ENCODE measurements around the gene FATE1.

The FATE1 gene

GRCh38 chrX:151750511-151750910, 34.7 kb downstream of the FATE1 start:
- TF ChIP-seq HDGF (IDR thresholded peaks at IDR 0.05; ENCODE audit: borderline replicate concordance) (no peak), SP1 (IDR thresholded peaks at IDR 0.05) (no peak), SUZ12 (IDR thresholded peaks at IDR 0.05) (no peak), ELF4 (IDR thresholded peaks at IDR 0.05) (no peak), BHLHE40 (IDR thresholded peaks at IDR 0.05; ENCODE audit: borderline replicate concordance) (no peak), ARNT (IDR thresholded peaks at IDR 0.05) (no peak), FOXK2 (IDR thresholded peaks at IDR 0.05) (no peak), FOXA1 (IDR thresholded peaks at IDR 0.05) (no peak)
- DNase-seq (ENCODE audit: extremely low spot score) = no peak
- CTCF ChIA-PET = interaction anchor here (0.6 to 1.3 kb wide), 7 partner anchors 8 to 1996 kb away, joined by 3 to 8 read pairs (median 4); no protein-coding TSS in a partner anchor
- POLR2A ChIA-PET = no interaction called here

- CTCF ChIA-PET = interaction anchor here (0.6 to 1.3 kb wide), 9 partner anchors 9 to 1068 kb away, joined by 3 to 13 read pairs (median 4); no protein-coding TSS in a partner anchor
- no peak for DNase-seq (ENCODE audit: extremely low spot score)
- POLR2A ChIA-PET = no interaction called here
- TF ChIP-seq SP1 (IDR thresholded peaks at IDR 0.05) (no peak), BHLHE40 (IDR thresholded peaks at IDR 0.05; ENCODE audit: borderline replicate concordance) (no peak), PKNOX1 (IDR thresholded peaks at IDR 0.05) (no peak), ARNT (IDR thresholded peaks at IDR 0.05) (no peak), ZNF384 (IDR thresholded peaks at IDR 0.05) (no peak), SUZ12 (IDR thresholded peaks at IDR 0.05) (no peak), ELF4 (IDR thresholded peaks at IDR 0.05) (no peak), L3MBTL2 (conservative IDR thresholded peaks at IDR 0.05) (no peak), CTBP1 (IDR thresholded peaks at IDR 0.05; ENCODE audit: borderline replicate concordance) (no peak), HDGF (IDR thresholded peaks at IDR 0.05; ENCODE audit: borderline replicate concordance) (no peak), FOXA1 (IDR thresholded peaks at IDR 0.05) (no peak), NFRKB (IDR thresholded peaks at IDR 0.05) (no peak), TARDBP (IDR thresholded peaks at IDR 0.05) (no peak), LEF1 (IDR thresholded peaks at IDR 0.05; ENCODE audit: borderline replicate concordance) (no peak), FOXK2 (IDR thresholded peaks at IDR 0.05) (no peak)
Observed at GRCh38 chrX:151752847-151753246, 37.0 kb downstream of the FATE1 start.

- ChIA-PET POLR2A (no interaction called here), CTCF (interaction anchor here (0.6 to 1.3 kb wide), 11 partner anchors 9 to 1068 kb away, joined by 3 to 13 read pairs (median 3); no protein-coding TSS in a partner anchor)
- peak; percentile 74 for DNase-seq (ENCODE audit: extremely low spot score)
- TF ChIP-seq HDGF (IDR thresholded peaks at IDR 0.05; ENCODE audit: borderline replicate concordance) (no peak), FOXM1 (IDR thresholded peaks at IDR 0.05; ENCODE audit: borderline replicate concordance) (no peak), SP1 (IDR thresholded peaks at IDR 0.05) (no peak), ARNT (IDR thresholded peaks at IDR 0.05) (no peak), BHLHE40 (IDR thresholded peaks at IDR 0.05; ENCODE audit: borderline replicate concordance) (no peak), TARDBP (IDR thresholded peaks at IDR 0.05) (no peak), CTBP1 (IDR thresholded peaks at IDR 0.05; ENCODE audit: borderline replicate concordance) (no peak), L3MBTL2 (conservative IDR thresholded peaks at IDR 0.05) (no peak), PKNOX1 (IDR thresholded peaks at IDR 0.05) (no peak), FOXA1 (IDR thresholded peaks at IDR 0.05) (no peak), ZNF384 (IDR thresholded peaks at IDR 0.05) (no peak), NFRKB (IDR thresholded peaks at IDR 0.05) (no peak)
Observed at GRCh38 chrX:151753313-151754046, 37.6 kb downstream of the FATE1 start.

GRCh38 chrX:151754047-151754429, 38.2 kb downstream of the FATE1 start:
- TF ChIP-seq TARDBP (IDR thresholded peaks at IDR 0.05) (no peak), ELF4 (IDR thresholded peaks at IDR 0.05) (no peak), NFRKB (IDR thresholded peaks at IDR 0.05) (no peak), SUZ12 (IDR thresholded peaks at IDR 0.05) (no peak), SP1 (IDR thresholded peaks at IDR 0.05) (no peak), ZNF384 (IDR thresholded peaks at IDR 0.05) (no peak), FOXK2 (IDR thresholded peaks at IDR 0.05) (no peak), FOXA1 (IDR thresholded peaks at IDR 0.05) (no peak), PKNOX1 (IDR thresholded peaks at IDR 0.05) (no peak), L3MBTL2 (conservative IDR thresholded peaks at IDR 0.05) (no peak), BHLHE40 (IDR thresholded peaks at IDR 0.05; ENCODE audit: borderline replicate concordance) (no peak), ARNT (IDR thresholded peaks at IDR 0.05) (no peak)
- no peak for DNase-seq (ENCODE audit: extremely low spot score)
- ChIA-PET CTCF (interaction anchor here (0.6 to 1.3 kb wide), 9 partner anchors 9 to 1067 kb away, joined by 3 to 13 read pairs (median 4); no protein-coding TSS in a partner anchor), POLR2A (no interaction called here)

- ChIA-PET POLR2A (no interaction called here), CTCF (interaction anchor here (0.5 kb wide), 1 partner anchor 59 kb away, joined by 3 read pairs; no protein-coding TSS in a partner anchor)
- DNase-seq (ENCODE audit: extremely low spot score) = no peak
- no peak for TF ChIP-seq ARNT (IDR thresholded peaks at IDR 0.05)
- TF ChIP-seq CTBP1 (IDR thresholded peaks at IDR 0.05; ENCODE audit: borderline replicate concordance) = no peak
- no peak for TF ChIP-seq BHLHE40 (IDR thresholded peaks at IDR 0.05; ENCODE audit: borderline replicate concordance)
- TF ChIP-seq TARDBP (IDR thresholded peaks at IDR 0.05) = no peak
- TF ChIP-seq FOXM1 (IDR thresholded peaks at IDR 0.05; ENCODE audit: borderline replicate concordance) = no peak
- TF ChIP-seq SP1 (IDR thresholded peaks at IDR 0.05) = no peak
Observed at GRCh38 chrX:151754641-151755215, 38.9 kb downstream of the FATE1 start.
